Endometrial microvascular endothelial cells (primary cell): ENCODE results near the gene HPSE2. TPM values are rescaled to one million over a fixed set of nuclear protein-coding genes. Genes with fewer than 3 reads are reported as not detected.

Experiments
- in situ Hi-C: cut with HindIII; loops from 2 replicates; pipeline ENCODE4 v1.10.0; 2017; ENCODE audit warnings: low sequenced_read_pairs, low pct_unique_long_range_greater_than_20kb; ENCODE audit errors: inconsistent ontology term
- total RNA-seq: library from RNA; depleted of rRNA; stranded (reverse); fragments of >200 nt; gene quantifications from one replicate; pipeline ENCODE4 v1.2.3, GENCODE V29; 2015; ENCODE audit errors: inconsistent ontology term

Gene HPSE2
- total RNA-seq, 1 donor from 2014 or later: not detected

DNA sequence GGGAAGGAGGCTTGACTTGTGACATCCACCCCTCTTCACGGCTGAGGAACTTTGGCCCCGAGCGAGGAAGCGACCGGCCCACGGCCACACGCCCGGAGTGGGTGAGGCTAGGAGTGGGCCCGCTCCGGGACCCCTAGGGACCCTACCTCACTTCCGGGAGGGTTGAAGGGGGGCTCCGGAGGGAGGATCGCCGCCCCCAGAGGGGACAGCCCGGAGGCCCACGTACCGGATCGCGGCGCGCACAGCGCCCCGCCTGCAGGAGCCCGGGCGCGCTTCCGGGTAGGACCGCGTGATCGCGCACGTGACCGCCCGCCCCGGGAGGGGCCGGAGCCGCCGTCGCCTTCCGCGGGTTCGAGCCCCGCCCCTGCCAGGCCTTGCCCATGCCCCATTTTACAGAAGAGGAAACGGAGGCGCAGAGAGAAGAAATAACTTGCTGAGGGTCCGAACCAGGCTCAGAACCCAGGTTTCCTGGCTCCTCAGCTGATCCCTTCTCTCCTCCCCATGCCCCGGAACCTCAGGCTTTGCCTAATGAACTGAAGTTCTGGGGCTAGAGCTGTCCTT is 788.9 kb downstream of the HPSE2 start, which contains the start of gene HPS1:
Gene HPS1, minus strand, starts transcription at position 275 of the 561 bp plus-strand sequence. CDS start 3,695 bp downstream, outside the sequence.
- in situ Hi-C loops: no loop called here

DNA sequence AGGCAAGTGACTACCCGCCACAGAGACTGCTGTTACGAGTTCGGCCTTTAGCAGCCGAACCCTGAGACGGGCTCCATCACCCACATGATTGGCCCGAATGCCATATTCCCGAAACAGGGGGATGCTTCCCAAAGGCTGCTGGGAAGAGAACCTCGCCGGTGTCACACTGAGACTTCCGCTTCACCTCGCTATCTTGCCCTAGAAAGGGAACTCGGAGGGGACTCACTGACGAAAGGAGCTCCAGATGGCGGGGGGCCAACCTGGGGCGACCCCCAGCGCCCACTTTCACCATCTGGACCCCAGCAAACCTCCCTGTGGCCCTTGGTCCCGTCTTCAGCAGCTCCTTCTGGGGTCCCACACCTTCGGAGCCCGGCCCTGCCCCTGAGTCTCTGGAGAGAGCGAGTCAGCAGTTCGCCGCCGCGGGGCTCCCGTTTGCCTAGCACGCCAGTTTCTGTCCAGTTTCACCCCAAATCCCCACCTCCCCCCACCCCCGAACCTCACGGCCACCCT is 789.4 kb downstream of the HPSE2 start:
- in situ Hi-C loops: no loop called here

DNA sequence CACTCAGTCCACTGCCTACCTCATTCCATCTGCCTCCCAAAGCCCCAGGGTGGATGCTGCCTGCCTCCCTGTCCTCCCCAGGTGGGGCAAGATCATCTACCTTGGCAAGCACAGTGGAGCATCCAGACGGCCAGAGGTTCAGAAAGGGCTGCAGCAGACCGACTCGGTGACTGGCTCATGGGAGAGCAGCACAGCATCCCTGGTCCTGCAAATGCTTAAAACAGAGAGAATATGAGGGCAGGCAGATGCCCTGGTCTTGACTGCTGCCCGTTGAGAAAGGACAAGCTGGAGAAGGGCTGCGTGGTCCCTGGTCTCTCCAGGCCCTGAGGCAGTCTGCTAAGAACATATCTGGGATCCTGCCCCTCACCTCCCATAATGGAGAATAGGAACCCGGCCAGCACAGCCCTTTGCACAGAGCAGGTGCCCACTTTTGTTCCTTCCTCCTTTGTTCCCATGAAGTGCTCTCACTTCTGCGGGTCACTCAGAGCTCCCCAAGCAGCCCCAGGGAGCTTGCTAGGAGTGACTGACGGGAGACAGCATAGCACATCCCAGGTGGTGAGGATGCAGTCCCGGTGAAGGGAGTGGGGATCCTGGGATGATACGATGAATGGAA is 790.3 kb downstream of the HPSE2 start:
- in situ Hi-C loops: no loop called here

DNA sequence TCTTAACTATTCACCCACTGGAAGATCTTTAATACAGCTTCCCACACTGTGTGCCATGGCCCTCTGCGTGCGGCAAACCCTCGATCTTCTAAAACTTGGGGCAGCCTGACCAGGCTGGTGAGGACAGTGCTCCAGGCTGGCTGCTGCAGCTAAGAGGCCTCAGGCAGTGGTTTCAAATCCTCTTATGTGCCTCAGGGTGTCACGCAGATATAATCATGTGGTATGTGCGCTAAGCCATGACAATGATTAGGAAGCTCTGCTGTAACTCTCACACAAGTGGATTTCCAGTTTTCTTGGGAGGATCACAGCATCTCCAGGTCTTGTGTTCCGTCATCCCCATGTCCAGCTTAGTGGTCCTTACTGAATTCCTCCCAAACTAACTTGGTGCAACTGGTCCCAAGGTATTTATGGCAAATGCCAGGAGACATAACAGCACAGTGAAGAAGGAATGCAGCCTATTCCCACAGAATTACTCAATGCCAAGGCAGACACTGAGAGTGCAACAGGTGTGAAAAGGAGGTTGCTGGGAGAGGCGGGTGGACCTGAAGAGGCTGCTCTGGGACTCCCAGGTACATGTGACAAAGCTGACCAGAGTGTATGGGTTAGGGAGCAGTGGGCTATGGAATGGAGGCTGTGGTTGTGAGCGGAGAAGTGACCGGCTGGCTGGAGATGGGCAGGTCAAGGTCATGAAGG is 791.2 kb downstream of the HPSE2 start:
- in situ Hi-C loops: no loop called here

DNA sequence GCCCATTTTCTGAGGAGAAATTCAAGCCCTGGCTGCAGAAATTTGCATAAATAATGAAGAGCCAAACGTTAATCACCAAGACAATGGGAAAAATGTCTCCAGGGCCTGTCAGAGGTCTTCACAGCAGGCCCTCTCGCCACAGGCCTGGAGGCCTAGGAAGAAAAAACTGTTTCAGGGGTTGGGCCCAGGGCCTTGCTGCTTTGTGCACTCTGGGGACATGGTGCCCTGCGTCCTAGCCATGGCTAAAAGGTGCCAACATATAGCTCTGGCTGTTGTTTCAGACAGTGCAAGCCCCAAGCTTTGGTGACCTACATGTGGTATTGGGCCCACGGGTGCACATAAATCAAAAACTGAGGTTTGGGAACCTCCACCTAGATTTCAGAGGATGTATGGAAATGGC is 796.9 kb downstream of the HPSE2 start:
- in situ Hi-C loops: no loop called here

DNA sequence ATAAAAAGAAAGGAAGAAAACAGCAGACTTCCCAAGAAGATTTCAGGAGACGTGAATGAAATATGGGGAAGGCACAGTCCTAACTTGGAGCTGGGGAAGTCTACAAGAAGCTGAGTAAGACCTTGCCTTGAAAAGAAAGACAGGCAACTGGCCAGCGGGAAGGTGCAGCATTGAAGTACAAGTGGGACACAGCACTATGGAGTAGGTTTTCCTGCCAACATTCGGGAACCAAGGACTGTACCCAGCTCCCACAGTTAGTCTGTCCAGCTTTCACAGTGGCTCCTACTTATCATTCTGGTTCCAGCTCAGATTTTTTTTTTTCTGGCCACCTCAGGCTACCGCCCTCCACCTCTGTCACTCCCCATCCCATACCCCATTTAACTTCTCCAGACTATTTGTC is 798.9 kb downstream of the HPSE2 start:
- in situ Hi-C loops: no loop called here

DNA sequence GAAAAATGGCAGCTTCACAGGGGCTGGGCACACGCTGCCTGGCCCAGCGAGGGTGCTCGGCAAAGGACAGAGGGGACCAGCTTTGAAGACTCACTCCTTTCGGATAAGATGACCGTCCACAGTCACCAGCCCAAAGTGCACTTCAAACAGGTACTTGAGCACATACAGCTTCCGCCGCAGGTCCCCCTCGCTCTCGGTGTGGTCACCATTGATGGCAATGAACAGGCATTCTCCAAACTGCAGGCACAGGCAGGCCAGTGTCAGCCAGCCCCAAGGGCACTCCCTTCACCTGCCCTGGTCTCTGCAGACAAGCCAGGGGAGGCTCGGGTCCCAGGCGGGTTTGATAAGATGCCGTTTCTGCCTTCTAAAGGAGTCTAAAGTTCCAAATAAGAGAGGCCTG is 800.5 kb downstream of the HPSE2 start:
- in situ Hi-C loops: no loop called here

DNA sequence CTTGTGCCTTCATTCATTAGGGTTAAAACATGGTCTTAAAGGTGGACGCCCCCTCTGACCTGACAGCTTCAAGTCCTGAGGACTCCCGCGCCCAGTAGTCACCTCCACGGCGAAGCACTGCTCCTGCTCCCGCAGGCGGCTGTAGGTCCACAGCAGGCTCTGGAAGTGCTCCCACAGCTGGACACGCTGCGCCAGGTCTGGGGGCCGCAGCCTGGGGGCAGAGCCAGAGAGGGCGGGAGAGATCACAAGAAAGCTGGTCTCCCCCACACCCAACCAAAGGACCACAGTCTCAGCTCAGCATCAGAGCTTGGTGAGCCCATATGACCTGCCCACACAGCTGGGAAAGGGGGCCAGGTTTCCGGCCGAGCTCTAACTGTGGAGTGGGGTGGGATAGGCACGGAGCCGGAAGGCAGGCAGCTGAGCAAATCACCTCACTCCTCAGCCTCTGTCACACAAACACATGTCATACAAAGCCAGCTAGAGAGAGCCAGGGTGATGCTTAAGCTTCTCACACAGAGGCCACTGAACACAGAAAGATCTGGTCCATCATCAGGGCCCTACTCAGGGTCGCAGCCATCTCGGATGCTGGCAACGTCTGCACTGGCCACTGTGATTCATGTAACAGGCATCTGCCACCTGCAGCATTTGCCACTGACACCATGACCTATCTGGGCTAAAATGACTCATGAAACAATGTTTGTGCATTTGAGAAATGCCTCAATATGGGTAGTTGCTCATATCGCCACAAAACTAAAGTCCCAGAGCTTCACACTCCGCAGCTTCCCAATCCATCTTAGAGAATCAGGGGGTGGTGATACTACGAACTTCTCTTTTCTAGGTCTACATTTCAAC is 801.5 kb downstream of the HPSE2 start:
- in situ Hi-C loops: no loop called here

DNA sequence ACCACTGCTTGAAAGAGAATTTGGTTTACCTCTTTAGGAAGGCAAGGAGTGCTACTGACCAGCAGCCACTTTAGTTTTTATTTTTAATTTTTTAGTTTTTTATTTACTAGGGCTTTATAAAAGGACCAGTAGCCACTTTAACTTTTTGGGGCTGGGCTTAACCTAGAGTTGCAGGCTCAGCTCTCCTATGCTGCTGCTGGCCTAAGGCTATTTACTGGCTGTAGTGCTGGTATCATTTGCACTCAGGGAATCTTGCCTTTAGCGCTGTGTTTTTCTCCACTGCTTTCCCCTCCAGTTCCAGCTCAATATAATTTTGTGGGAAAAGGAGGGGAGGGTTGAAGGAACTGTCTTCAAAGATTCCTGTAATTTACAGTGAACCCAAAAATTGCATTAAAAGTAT is 802.3 kb downstream of the HPSE2 start:
- in situ Hi-C loops: no loop called here

DNA sequence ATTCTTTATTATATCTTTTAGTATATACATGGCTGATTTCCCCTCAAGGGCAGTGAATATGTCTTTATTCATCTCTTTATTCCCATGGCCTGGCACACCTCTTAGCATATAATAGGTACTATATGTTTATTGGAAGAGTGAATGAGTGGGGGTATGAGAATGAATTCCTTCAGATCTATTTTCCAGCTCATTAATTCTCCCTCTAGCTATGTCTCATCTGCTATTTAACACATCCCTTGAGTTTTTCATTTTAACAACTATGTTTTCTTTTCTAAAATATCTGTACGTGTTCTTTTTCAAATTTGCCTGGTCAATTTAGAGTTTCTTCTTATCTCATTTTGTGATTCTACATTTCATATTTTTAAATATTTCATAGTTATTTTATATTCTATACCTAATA is 803.3 kb downstream of the HPSE2 start:
- in situ Hi-C loops: no loop called here

DNA sequence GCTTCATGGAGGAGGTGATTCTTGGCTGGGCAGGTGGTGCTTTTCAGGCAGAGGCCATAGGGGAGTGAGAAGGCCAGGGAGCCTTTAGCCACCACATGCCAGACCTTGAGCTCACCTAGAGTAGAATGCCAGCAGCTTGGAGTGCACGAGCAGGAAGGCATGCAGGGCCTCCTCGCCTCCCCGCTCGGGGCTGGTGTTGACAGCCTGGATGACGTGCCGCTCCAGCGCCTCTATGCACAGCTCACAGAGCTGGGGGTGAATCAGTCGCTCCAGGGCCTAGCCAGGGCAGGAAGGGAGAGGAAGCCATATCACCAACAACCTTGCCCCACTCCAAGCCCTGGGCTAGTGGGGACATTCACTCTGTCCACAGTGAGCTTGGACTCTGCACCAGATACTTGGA is 804.6 kb downstream of the HPSE2 start:
- in situ Hi-C loops: no loop called here

DNA sequence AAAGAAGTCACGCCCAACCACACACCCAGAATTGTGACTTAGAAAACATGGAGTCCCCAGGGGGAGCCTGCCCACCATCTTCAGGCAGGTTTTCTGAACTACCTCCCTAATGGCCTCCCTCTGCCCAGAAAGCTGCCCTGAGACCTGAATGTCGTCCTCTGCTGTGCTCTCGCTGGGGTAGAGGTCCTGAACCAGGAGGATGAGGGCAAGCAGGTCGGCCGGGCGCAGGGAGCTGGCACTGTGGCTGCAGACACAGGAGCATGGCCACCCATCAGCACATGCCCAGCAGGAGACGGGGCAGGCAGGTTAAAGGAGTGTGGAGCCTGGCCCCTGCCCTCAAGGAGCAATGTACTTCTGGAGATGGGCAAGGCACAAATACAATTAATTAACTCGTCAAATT is 805.2 kb downstream of the HPSE2 start:
- in situ Hi-C loops: no loop called here

DNA sequence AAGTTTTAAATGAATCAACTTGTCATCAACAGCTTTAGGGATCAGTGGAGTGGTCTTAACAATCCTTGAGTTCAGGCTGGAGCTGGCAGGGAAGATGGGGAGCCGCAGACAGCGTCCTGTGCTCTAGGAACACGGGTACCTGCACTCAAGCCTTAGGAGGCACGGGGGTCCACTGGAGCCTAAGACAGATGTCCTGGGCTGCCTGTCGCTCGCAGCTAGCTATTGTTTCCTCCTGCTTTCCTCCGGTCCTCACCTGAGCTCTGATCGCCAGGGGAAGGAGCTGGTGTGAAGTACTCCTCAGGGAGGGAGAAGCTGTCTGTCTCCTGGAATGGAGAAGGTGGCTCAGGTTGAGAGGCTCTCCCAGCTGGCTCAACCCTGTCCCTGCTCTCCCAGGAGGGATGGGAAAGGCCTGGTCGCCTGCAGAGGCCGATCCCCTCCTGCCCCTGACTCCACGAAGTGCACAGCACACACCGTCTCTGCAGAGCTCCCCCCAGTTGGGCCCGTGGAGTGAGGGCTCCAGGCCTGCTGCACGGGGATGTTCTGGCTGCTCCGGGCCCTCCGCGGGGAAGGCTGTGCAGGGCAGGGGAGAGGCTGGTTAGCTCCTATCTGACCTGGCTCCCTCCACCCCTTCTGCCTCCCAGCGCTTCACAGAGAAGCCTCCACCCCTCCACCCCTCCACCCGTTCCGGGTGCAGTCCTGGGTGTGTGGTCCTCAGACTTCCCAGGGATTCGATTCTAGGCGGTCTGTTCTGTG is 806.2 kb downstream of the HPSE2 start:
- in situ Hi-C loops: no loop called here

DNA sequence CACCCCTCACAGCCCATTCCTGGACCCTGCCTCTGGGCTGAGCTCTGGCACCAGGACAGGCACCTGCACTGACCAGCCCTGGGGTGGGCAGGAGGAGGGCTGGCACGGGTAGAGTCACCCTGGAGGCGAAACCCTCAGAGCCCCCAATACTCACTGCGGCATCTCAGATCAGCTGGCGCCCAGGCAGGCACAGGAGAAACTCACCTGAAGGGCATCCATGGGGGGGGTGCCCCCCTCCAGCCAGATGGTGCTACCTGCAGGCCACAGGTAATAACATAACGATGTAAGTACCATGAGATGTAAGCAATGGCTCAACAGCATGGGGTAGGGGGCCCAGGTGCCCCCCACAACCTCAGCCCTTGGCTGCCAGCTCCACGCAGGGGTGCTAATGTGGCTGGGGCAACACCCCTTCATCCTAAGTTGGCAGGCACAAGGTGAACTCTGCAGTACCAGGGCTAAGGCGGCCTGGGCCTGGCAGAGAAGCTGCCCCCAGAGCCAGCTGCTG is 808.6 kb downstream of the HPSE2 start:
- in situ Hi-C loops: no loop called here

DNA sequence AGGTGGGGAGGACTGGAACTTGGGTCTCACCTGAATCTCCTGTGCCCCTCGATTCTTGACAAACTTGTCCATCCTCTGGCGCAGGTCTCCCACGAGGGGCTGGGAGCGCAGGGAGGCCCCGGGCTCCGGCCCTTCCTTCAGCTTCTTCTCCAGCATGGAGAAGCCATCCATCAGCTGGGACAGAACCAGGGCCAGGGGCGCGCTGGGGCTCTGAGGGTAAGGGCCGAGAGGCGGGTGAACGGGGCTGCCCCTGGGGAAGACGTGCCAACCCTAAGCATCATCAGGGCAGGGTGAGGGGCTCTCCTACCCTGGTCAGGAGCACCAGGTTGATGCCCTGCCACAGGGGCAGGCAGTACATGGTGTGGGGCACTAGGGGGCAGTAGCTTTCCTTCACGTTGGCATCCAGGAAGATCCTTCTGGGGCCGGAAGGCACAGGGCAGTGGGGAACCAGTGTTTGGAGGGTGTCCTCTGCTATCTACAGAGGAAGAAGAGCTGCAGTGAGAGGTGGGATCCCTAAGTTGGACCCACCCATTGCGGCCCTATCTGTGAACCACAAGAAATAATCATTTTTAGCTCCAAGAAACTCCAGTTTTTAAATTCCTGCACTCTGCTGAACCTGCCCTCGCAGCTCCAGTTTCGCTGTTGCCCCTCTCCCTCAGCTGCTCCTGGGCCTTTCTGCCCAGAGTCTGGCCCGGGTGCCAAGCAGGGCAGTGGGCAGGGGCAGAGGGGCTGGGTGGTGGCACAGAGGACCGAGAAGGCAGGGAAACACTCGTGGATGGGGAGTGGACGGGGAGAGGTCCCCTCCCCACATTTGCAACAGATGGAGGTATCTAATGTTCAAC is 809.9 kb downstream of the HPSE2 start:
- in situ Hi-C loops: no loop called here

DNA sequence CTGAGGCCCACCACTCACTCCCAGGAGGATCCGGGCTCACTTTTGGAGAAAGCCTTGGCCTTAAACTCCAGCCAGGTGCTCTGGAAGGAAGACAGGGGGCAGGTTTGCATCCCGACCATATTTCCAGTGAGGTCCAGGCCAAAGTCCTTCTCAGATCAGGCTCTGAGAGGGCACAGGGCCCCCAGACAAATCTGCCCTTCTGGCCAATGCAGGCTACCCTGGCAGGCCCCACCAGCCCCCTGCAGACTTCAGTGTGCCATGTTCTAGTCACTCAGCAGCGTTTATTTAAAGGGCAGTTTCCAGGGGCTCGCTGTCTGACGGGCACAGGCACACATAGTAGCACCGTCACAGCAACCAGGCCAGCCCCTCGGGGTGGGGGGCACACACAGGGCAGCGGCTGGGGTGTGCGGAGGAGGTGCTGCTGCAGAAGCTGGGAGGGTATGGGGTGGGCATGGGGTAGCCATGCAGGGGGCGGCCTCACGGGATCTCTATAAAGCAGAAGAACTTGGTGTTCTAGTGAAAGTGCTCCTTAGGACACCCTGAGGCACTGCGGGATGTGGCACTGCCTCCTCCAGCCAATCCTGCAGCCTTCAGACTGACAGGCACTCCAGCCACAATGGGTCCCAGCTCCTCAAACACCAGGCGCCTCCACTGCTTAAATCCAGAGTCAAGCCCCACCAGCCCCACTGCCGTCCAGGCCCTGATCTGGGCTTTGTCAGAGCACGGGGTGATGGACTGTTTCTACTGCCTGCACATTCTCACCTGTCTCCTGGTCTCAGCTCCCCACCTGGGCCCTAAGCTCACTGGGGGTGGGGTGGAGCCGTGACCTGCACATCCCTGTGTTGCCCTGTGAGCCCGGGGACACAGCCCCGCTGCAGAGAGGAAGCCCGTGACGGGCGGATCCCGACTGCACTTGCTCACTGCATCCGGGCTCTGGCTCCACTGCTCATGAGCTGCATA is 811.1 kb downstream of the HPSE2 start:
- in situ Hi-C loops: no loop called here

DNA sequence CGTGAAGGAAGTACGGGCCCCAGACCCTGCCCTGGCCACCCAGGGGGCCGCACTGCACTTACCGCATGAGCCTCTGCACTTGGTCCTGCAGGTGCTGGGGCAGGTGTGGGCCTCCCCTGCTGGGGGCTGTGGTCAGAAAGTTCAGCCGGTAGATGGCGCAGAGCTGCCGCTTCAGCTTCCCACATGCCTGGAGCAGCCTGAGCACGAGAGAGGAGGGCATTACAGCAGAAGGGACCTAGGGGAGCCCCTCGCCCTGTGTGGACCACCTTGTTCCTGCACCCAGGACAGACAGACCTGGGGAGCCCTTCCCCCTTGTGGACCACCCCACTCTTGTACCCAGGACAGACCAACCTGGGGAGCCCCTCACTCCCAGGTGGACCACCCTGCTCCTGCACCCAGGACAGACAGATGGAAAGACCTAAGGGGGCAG is 811.9 kb downstream of the HPSE2 start:
- in situ Hi-C loops: no loop called here
